GM19463 (cell line): ENCODE data around the gene C1orf198.
A peak's percentile ranks its signal among the peaks of the same experiment; 100 is the strongest.

Experiments
- ATAC-seq: cut with Tn5 transposase; IDR thresholded peaks from one replicate; pipeline ENCODE4 v1.9.1; 2021; ENCODE audit warnings: mild to moderate bottlenecking, moderate library complexity; ENCODE audit not compliant: unreplicated experiment

Gene C1orf198

GRCh38 chr1:230867903-230868735 is at the start of gene C1orf198:
Gene C1orf198, minus strand, starts transcription at chr1:230868521. Its CDS starts 9 bp downstream, at chr1:230868512.
- peak; percentile 84 for ATAC-seq

- ATAC-seq, result peak; percentile 45
Measured at GRCh38 chr1:230917284-230918135, 49.2 kb upstream of the C1orf198 start.

- no peak for ATAC-seq
Measured at GRCh38 chr1:230916587-230917283, 48.4 kb upstream of the C1orf198 start.

- ATAC-seq, result no peak
Measured at GRCh38 chr1:230915078-230915477, 46.8 kb upstream of the C1orf198 start.

GRCh38 chr1:230913496-230913895 is 45.2 kb upstream of the C1orf198 start:
- no peak for ATAC-seq

GRCh38 chr1:230910755-230911117 is 42.4 kb upstream of the C1orf198 start:
- ATAC-seq, result no peak

GRCh38 chr1:230909974-230910754 is 41.8 kb upstream of the C1orf198 start:
- no peak for ATAC-seq

GRCh38 chr1:230907472-230908205 is 39.3 kb upstream of the C1orf198 start:
- ATAC-seq, result no peak

- no peak for ATAC-seq
Measured at GRCh38 chr1:230906226-230906625, 37.9 kb upstream of the C1orf198 start.

GRCh38 chr1:230905733-230906132 is 37.4 kb upstream of the C1orf198 start:
- no peak for ATAC-seq

GRCh38 chr1:230902349-230902923 is 34.1 kb upstream of the C1orf198 start:
- ATAC-seq, result no peak

- no peak for ATAC-seq
Measured at GRCh38 chr1:230901671-230902070, 33.4 kb upstream of the C1orf198 start.

- no peak for ATAC-seq
Measured at GRCh38 chr1:230900984-230901383, 32.7 kb upstream of the C1orf198 start.

GRCh38 chr1:230899841-230900251 is 31.5 kb upstream of the C1orf198 start:
- ATAC-seq, result no peak

GRCh38 chr1:230898748-230899147 is 30.4 kb upstream of the C1orf198 start:
- ATAC-seq, result no peak

GRCh38 chr1:230898144-230898543 is 29.8 kb upstream of the C1orf198 start:
- ATAC-seq, result no peak

GRCh38 chr1:230896779-230897178 is 28.5 kb upstream of the C1orf198 start:
- ATAC-seq, result no peak

GRCh38 chr1:230895452-230895851 is 27.1 kb upstream of the C1orf198 start:
- ATAC-seq, result no peak

GRCh38 chr1:230894664-230895063 is 26.3 kb upstream of the C1orf198 start:
- ATAC-seq, result no peak
